Stimulated activated CD8-positive, alpha-beta memory T cell treated with anti-CD3 and anti-CD28 coated beads, Interleukin-7, amount 100 ng/mL, for 1 hour (primary cell): Measurements from ENCODE around the gene ZSCAN5A.
"Not testable (repeated sequence)": the region's sequence is repeated elsewhere in the genome, so short reads cannot be mapped to it uniquely, and the experiment has no call there.

Experiments used
- DNase-seq, 2 donors: peaks; one replicate each; pipeline ENCODE4 v3.0.0-alpha.2; 2020; ENCODE audit warnings: low read depth in 2 of 2

ZSCAN5A gene

GRCh38 chr19:56207581-56207980 is 107.1 kb downstream of the ZSCAN5A start:
- not testable (repeated sequence) for DNase-seq

- DNase-seq: no peak
Observed at GRCh38 chr19:56201973-56202372, 112.7 kb downstream of the ZSCAN5A start, which contains the start of gene ZSCAN5C. Gene ZSCAN5C, plus strand, starts transcription at chr19:56202273. Its CDS starts 3,641 bp downstream, at chr19:56205914.

GRCh38 chr19:56199687-56200086 is 115.0 kb downstream of the ZSCAN5A start:
- DNase-seq: no peak

- not testable (repeated sequence) for DNase-seq
Observed at GRCh38 chr19:56197646-56198045, 117.0 kb downstream of the ZSCAN5A start, which contains the start of gene ZSCAN5B. Gene ZSCAN5B, minus strand, starts transcription at chr19:56197783. Its CDS starts 4,731 bp downstream, at chr19:56193052.

DNA sequence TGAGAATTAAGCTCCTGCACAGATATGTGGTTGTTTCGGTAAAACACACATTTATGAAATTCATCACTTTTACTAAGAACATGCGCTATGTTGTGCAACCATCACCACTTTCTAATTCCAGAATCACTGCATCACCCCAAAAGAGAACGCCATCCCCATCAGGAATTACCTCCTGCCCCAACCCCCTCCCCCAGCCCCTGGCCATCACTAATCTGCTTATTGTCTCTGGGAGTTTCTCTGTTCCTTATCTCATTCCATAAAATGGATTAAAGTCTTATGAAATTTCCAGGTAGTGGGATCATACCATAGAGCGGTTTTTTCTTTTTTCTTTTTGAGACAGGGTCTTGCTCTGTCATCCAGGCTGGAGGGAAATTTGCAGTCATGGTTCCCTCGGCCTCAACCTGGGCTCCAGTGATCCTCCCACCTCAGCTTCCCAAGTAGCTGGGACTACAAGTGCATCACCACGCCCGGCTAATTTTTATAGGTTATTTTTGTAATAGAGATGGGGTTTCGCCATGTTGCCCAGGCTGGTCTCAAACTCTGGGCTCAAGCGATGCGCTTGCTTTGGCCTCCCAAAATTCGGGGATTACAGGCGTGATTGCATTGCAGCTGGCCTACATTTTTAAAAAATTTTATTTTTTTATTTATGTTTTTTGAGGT is 120.5 kb downstream of the ZSCAN5A start:
- no peak for DNase-seq

DNA sequence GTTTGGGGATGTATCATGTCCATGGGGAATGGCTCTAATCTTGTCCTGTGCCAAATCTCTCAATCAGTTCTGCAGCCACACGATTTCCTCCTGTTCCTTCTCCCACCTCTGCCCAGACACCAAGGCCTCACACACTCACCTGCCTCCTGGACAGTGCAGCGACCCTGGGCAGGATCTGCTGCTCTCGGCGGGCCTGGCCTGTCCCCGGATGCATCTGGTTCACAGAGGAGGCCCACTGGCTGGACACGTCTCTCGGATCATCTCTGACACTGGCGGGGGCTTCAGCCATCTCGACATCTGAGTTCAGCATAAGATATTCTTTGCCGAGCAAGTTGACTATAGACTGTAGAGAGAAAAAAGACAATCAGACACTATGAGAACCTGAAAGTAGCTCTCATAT is 122.9 kb downstream of the ZSCAN5A start:
- DNase-seq: no peak

DNA sequence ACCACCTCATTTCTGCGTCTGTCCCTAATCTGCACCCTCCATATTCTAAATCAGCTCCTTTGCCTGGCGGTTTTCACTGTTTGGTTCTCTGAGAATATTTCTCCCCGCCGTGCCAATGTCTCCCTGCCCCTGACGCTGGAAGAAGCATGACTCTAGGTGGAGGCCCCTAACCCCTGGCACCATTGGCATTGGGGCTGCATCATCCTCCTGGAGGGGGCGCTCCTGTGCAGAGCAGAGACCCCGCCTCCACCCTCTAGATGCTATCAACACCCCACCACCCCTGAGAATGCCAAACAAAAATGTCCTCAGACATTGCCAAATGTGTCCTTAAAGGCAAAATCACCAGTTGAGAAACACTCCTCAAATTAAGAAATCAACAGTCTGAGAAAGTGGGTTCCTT is 123.5 kb downstream of the ZSCAN5A start:
- no peak for DNase-seq

DNA sequence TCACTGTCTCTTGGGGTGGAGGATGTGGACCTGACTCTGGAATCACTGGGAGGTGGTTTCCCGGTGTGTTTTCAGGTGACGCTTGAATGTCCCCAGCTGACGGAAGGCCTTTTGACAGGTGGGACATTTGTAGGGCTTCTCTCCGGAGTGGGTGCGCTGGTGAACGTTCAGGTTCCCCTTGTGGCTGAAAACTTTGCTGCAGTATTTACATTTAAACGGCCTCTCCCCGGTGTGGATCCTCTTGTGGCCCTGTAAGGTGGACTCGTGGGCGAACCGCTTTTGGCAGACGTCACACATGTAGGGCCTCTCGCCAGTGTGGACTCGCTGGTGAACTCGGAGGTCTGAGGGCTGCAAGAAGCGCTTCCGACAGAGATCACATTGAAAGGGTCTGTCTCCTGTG is 124.9 kb downstream of the ZSCAN5A start:
- no peak for DNase-seq

- no peak for DNase-seq
Observed at GRCh38 chr19:56177564-56178243, 136.9 kb downstream of the ZSCAN5A start.

DNA sequence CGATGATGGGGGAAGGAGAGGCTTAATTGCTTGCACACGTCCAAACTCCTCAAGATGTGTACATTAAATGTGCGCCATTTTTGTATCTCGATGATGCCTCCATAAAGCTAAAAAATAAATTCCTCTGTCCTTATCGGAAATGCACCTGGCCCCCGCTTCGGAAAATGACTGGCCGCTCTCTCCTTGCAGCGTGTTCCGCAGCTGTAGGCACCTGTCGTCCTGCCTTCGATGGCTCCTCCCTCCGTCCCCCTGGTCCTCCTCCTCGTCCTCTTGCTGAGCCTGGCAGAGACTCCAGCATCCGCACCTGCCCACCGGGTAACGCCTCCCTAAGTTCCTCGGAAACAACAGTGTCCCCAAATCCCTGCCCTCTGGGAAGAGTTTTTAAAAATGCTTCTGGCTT is 137.8 kb downstream of the ZSCAN5A start:
- no peak for DNase-seq

GRCh38 chr19:56176310-56176709 is 138.3 kb downstream of the ZSCAN5A start:
- not testable (repeated sequence) for DNase-seq

DNA sequence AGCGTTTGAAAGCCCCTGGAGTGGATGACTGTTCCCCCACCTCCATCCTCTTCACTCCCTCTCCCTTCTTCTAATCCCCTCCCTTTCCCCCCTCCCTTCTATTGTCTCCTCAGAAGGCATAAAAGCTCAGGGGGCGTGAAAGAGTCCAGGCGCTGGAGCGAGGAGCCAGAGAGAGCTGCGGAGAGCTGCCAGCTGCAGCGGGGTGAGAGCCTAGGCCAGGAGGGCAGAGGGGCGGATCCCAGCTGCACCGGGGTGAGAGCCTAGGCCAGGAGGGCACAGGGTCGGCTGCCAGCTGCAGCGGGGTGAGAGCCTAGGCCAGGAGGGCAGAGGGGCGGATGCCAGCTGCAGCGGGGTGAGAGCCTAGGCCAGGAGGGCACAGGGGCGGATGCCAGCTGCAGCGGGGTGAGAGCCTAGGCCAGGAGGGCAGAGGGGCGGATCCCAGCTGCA is 138.8 kb downstream of the ZSCAN5A start, which contains the start of gene GALP:
Gene GALP (plus strand): TSS at position 148 of the 447 bp plus-strand sequence. CDS start 1,101 bp downstream, outside the sequence.
- not testable (repeated sequence) for DNase-seq

DNA sequence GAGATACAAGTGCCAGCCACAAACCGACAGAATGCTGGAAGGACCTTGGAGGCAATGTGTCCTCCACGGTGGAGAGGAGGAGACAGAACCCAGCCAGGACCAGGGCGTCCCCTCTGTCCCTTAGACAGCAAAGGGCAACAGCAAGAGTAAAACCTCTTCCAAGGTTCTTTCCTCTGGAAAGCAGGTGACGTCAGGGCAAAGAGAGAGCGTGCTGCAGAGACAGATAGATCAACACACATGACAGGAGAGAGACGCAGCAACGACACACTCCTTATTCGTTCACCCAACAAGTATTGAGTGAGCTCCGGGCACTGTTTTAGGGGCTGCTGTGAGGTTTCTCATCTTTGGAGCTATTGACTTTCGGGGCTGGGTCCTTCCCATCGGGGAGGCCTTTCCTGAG is 140.1 kb downstream of the ZSCAN5A start:
- DNase-seq: no peak

DNA sequence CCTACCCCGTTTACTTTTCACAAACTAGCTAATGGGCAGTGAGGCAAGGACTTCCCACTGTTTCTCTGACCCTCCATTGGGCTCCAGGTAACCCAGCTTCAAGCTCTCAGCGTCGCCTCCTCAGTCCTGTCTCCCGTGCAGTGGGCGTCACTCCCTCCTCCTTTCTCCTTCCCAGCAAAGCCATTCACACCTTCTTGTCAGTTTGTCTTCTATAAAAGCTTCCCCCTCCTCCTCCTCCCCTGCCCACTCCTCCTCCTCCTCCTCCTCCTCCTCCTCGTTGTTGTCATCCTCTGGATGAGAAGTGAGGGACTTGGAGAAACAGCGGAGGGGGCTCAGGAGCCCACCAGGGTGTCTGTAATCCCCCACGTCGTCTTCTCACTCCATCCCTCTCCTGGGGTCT is 140.6 kb downstream of the ZSCAN5A start:
- no peak for DNase-seq
